ENCODE measurements around the gene RPS3.
"Not testable (repeated sequence)": the region's sequence is repeated elsewhere in the genome, so short reads cannot be mapped to it uniquely, and the experiment has no call there.

The RPS3 gene

DNA sequence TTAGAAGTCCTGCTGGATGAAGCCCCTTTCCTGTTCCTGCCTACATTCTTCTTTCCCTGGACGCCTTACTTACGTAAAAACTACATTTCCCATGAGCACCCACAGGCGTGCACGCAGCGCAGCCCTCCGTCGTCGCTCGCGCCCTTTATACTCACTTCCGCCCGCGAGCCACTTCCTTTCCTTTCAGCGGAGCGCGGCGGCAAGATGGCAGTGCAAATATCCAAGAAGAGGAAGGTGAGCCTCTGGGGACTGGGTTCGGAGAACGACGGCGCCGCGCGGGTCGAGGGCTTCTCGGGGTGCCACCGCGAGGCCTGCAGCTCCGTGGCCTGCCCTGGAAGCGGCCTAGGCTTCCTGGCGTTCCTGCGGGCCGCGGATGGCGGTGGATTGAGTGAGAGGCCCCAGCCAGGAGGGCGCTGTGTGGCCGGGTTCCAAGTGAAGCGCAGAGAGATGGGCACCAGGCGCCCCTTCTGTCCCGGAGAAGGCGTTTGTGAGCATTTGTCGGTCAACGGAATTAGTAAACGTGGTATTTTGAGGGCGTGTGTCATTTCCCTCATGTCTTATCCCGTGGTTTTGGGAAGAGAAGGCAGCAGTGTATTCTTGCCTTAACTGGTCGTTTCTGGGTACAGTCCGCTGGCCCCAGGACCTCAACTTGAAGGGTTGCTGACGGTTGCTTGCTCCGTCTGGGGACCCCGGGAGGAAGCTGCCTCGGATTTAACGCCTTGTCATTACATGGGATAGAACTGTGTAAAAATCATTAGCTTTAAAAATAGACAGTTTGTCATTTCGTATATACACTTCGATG, at the start of gene RPS3:
RPS3 (plus strand) TSS at position 175 of the 802 bp plus-strand sequence; CDS start at position 205, 30 bp downstream.
- DNase-seq = peak; percentile 87

DNA sequence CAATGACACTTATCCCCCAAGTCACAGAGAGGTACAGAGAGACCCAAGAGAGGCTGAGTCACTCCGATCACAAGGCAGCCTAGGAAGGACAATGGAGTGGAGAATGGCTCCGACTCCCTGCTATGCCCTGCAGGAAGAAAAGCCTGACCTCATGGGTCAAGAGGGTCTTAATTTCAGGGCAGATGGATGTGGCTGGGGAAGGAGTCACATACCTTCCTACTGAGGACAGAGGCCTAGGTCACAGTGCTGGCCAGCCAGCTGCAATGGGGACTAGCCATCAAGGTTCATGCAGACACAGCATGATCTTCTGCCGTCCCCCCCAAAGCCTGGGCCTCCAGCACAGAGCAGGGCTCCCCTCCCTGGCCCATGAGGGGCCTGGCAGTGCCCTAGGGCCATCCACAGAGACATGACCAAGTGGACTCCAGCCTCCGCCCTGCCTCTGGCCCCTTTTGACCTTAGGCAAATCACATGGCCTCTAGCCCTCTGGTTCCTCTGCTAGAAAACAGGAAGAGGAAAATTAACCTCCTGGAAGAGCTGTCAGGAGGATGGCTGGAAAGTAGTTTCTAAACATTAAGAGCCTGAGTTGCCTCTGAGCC, 49.7 kb upstream of the RPS3 start:
- no peak for DNase-seq

DNA sequence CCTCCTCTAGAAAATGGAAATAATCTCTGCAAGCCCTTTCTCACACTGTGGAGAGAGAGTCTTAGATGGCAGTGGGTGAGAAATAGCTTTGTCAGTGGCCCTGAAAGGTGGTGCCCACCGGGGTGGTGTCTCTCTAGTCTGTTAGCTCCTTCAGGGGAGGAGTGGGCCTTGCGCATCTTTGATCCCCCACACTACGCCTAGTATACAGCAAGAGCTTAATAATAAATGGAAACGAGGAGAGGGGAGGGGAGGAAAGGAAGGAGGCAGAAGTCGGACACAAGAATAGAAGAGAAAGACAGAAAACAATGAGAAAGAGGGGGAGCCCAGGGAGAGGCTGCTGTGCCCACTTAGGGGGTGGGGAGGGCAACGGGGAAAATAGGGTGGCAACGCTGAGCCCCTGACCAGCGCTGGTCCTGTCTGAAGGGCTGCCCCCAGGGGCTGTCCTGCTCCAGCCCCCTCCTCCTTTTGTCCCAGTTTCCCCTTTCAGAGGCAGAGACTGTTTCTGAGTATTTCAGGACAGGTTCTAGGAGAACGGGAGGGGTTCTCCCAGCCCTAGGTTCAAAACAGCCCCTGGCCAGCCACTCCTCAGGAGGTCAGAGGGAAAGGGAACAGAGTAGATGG, 49.1 kb upstream of the RPS3 start:
- no peak for DNase-seq

- DNase-seq = no peak
These were observed 48.4 kb upstream of the RPS3 start for GRCh38 chr11:75350743-75351540.

GRCh38 chr11:75351541-75351790, 47.9 kb upstream of the RPS3 start, which contains the start of gene ARRB1:
Gene ARRB1 (minus strand): TSS chr11:75351661. CDS start chr11:75351607, 54 bp downstream.
- no peak for DNase-seq

- DNase-seq = peak; percentile 25
These were observed 47.3 kb upstream of the RPS3 start for GRCh38 chr11:75351791-75352587.

DNA sequence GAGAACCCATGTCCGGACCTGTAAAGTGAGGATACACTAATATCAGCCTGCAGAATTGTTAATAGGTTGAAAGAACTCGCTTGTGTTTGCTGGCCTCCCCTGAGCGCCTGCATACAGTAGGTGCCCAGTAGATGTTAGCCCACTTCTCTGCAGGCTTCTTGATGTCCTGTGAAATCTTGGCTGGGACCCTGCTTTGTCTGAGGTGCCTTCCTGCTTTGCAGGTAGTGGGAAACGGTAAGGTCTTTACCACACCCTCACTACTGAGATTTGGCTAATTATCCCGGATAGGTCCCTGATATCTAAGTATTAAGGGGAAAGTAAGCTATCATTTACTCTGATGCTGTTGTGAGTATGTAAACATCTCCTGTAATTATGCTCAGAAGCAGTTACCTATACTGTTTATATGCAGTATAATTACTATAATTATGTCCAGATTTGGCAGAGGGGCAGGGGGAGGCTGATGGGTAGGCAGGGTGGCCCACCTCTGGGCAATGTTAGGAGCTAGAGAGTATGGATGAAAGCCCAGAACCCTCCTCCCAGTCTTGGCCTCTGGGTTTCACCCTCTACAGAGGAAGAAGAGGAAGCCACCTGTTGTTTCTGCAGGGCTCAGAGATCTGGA, 46.6 kb upstream of the RPS3 start:
- DNase-seq = no peak

- no peak for DNase-seq
These were observed 44.3 kb upstream of the RPS3 start for GRCh38 chr11:75355051-75355450.

DNA sequence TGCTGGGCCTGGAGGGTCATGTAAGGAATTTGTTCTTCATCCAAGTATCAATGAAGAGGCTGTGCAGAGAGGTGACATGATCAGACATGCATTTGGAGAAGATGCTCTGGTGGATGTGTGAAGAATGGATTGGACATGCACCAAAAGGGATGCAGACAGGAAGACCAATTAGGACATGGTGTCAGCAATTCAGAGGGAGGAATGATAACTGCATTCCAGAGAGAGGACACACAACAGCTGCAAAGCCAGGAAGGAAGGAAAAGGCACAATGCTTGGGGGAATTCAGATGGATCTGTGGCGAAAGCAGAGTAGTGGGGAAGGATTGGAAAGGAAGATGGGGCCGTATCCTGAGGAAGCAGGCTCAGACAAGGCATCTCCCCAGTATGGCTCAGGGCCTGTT, 42.7 kb upstream of the RPS3 start:
- DNase-seq = no peak

DNA sequence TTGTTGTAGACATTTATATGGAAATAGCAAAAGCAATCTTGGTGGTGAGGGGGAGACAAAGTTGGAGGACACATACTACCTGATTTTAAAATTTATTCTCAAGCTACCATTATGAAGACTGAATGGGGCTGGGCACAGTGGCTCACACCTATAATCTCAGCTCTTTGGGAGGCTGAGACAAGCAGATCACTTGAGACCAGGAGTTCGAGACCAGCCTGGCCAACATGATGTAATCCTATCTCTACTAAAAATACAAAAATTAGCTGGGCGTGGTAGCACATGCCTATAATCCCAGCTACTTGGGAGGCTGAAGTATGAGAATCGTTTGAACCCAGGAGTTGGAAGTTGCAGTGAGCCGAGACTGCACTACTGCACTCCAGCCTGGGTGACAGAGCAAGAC, 37.0 kb upstream of the RPS3 start:
- not testable (repeated sequence) for DNase-seq

DNA sequence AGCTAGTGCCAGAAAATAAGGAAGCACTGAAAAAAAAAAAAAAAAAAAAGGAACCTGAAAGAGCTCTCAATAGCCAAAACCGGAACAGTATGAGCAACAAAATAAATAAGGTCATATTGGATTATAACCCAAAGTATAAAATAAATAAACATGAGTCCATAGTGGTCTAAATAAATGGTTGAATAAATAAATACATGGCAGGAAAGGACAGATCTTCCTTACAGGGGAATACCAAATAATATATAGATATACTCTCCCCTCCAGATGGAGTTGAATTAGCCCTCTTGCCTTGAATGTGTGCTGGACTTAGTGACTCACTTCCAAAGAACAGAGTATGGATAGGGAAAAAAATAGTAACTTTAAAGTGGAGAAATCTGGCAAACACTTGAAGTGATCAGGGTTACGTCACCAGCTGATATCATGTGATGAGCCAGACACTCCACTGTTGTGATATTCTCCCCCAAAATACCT, 33.6 kb upstream of the RPS3 start:
- DNase-seq = no peak

DNA sequence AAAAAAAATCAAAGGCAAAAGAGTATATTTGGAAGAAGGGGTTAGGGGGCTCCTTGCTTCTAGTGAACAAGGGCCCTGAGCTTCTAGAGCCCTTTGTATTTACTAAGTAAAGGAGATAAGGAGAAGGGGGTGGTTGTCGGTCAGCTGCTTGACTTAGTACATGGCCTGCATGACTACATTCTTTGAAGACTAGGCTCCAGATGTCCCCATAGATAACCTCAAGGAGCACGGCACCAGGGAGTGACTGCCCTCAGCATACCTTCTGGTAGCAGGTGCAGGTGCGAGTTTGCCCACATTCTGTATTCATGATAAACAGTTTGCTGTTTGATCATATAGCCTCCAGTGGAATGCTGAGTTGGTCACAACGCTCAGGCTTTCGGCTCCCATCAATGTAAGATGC, 32.5 kb upstream of the RPS3 start:
- DNase-seq = not testable (repeated sequence)

DNA sequence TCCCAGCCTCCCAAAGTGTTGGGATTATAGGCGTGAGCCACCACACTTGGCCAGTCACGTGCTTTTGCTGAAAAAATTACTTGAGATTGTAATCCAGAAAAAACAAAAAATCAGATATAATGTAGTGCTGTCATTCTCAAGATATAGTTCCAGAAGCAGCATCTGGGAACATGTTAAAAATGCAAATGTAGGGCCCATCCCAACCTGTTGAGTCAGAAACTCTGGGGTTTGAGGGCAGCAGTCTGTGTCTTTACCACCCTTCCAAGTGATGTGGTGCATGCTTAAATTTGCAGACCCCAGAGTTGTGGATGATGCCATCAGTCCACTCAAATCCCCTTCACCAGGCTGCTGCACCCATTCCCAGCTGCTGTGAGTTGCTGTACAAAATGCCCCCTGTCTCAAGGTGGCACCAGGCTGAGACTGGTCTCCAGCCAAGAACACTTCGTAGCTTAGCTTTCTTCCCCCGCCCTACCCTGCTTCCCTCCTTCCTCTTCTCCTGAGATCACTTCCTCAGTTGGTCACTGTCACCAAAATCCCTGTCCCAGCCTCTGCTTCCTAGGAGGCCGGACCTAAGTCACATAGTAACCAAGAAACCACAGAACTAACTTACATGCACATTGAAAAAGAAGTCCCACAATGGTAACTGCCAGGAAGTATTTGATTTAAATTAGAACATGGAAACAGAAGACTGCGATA, 29.6 kb upstream of the RPS3 start:
- no peak for DNase-seq

- DNase-seq = peak; percentile 68
These were observed 27.1 kb upstream of the RPS3 start for GRCh38 chr11:75371949-75372876.

DNA sequence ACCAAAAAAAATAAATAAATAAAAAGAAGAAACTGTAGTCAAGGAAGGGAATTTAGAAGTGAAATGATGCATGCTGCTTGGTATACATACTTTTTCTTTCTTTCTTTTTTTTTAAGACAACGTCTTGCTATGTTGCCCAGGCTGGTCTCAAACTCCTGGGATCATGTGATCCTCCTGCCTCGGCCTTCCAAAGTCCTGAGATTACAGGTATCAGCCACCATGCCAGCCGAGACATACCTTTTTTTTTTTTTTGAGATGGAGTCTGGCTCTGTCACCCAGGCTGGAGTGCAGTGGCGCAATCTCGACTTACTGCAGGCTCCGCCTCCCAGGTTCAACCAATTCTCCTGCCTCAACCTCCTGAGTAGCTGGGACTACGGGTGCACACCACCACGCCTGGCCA, 26.1 kb upstream of the RPS3 start:
- DNase-seq = no peak

GRCh38 chr11:75374646-75375045, 24.7 kb upstream of the RPS3 start:
- DNase-seq = no peak

DNA sequence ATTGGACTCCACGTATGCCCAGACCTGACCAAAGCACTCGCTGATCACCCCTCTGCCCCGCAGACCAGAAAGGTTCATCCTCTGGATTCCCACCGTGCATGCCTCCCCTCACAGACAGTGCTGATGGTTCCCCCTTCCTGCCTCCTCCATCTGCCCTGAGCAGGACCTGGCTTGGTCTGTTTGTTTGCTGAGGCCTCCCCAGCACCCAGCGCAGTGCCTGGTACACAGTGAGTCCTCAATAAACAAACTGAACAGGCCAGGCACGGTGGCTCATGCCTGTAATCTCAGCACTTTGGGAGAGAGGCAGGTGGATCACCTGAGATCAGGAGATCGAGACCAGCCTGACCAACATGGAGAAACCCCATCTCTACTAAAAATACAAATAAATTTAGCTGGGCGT, 23.7 kb upstream of the RPS3 start:
- no peak for DNase-seq

DNA sequence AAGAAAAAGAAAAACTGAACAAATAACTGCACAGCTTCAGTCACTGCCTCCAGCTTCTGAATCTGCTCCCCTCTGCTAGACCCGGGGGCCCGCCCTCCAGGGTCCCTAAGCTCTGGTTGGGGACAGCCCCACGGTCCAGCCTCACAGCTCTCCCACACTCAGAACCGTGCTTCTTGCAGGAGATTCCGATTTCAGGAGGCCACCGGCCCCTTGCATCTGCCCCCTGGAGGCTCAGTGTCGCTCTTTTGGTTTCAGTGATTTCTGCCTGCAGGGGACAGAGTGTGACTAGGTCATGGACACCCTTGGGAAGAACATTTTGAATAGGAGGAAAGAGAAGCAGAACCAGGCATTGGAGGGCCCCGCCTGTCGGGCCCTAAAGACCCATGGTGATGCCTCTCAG, 23.1 kb upstream of the RPS3 start:
- DNase-seq = no peak

DNA sequence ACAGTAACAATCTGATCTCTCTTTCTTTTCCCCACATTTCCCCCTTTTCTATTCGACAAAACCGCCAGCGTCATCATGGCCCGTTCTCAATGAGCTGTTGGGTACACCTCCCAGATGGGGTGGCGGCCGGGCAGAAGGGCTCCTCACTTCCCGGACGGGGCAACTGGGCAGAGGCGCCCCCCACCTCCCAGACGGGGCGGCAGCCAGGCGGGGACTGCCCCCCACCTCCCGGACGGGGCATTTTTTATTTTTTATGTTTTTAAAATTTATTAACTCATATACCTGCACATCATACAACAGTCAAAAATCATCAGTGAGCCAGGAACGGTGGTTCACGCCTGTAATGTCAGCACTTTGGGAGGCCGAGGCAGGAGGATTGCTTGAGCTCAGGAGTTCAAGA, 20.5 kb upstream of the RPS3 start:
- DNase-seq = not testable (repeated sequence)

GRCh38 chr11:75380245-75380644, 19.1 kb upstream of the RPS3 start:
- no peak for DNase-seq

Data from DMS153 (cell line).